IPS-18c (cell line): ENCODE measurements around the gene CXCL1.

Experiments
- H3K4me3 ChIP-seq: 2 replicates; pipeline ENCODE4 v1.7.0; 2013; ENCODE audit warnings: low read depth, mild to moderate bottlenecking, low read length, moderate library complexity; ENCODE audit not compliant: insufficient read depth
- H3K9me3 ChIP-seq: one replicate; pipeline ENCODE4 v1.6.1; 2013; ENCODE audit warnings: mild to moderate bottlenecking, low read length, moderate library complexity; ENCODE audit not compliant: control insufficient read depth, insufficient read depth

The CXCL1 gene

DNA sequence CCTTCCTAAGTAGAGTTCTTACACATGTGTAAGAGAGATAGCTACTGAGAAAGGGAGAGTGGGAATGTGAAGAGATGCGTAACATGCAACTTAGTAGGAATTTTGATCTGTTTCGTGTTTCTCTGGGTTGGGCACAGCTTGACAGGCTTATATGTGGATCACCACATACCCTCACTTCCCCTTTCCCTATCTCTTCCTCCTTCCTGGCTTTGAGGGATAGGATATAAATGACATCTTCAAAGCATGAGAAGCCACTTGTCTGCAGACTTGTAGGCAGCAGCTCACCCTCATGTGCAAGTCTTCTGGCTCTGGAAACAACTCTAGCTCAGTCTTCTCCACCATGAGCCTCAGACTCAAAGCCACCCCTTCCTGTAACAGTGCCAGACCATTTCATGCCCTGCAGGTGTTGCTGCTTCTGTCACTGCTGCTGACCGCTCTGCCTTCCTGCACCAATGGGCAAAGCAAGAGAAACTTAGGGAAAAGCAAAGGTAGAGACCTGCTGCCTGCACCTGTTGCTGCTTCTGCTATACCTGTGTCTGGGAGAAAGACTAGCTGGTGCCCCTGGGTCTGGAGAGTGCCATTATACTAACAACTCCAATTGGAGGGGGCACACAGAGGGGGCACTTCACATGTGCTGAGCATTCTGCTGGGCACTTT lies 21.5 kb upstream of the CXCL1 start:
- H3K9me3 ChIP-seq: no peaks in the 10 kb centered on the region
- no peak overlapping the region for H3K4me3 ChIP-seq

DNA sequence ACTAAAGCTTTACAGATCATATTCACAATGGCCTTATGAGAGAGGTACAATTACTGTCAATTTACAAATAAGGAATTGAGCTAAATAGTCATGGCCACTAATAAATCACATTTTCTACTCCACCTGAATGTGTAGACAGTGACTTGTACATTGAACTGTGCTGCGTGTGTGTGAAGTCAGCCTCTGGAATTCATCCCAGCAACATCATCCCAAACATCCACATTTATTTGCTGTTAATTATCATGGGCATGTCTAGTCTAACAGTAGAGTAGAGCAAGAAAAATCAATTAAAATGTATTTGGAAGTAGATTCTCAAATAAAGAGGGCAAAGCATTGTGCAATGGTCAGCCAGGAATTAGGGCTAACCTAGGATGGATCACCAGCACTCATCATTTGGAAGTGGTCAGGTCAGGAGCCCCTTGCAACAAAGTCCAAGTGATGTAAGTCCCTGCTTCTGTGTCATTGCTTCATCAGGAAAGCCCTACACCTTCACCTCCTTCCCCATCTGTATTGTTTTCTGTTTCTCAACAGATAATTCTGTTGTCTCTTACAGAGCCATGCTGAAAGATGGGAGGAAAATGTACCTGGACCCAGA lies 20.9 kb upstream of the CXCL1 start:
- H3K9me3 ChIP-seq: no peaks in the 10 kb centered on the region
- no peak overlapping the region for H3K4me3 ChIP-seq

- Histone ChIP-seq H3K4me3 (no peak overlapping the region), H3K9me3 (no peaks in the 10 kb centered on the region)
Observed at GRCh38 chr4:73850261-73850970, 18.8 kb upstream of the CXCL1 start.

- H3K9me3 ChIP-seq: no peaks in the 10 kb centered on the region
- no peak overlapping the region for H3K4me3 ChIP-seq
Observed at GRCh38 chr4:73851293-73851692, 17.9 kb upstream of the CXCL1 start.

DNA sequence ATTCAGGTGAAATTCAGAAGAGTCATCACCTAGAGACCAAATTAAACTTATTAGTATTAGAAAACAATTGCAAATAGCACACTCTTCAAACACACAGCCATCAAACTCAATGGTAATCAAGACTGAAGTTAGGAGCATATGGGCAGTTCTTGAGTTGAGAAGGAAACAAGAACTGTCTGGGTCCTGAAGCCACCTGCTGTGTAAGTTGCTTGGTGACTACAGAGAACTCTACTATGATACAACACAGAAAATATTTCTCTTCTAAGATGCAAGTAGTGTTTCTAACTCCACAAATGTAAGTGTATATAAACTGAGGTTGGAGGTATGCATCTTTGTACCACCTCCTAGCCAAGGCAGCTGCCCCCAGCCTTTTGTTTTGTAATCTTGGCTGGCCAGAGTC lies 16.4 kb upstream of the CXCL1 start:
- Histone ChIP-seq H3K4me3 (no peak overlapping the region), H3K9me3 (no peaks in the 10 kb centered on the region)

DNA sequence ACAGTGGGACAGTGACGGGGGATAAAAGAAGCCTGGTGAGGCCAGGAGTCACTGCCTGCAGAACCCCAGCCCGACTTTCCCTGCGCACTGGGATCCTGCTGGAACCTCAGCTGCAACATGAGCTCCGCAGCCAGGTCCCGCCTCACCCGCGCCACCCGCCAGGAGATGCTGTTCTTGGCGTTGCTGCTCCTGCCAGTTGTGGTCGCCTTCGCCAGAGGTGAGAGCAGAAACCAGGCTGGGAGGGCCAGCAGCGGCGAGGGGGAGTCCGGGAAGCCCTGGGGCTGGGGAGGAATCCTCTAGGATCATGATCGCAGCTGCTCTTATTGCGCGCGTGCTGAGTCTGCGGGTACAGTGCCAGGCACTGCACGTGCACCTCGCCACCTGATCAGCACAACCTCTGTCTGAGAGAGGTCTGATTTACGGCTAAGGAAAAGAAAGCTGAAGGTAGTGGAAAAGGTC lies 15.9 kb upstream of the CXCL1 start, which contains the start of gene PF4V1:
Gene PF4V1, plus strand, starts transcription at position 51 of the 459 bp plus-strand sequence. Its CDS starts 67 bp downstream, at position 118.
- Histone ChIP-seq H3K4me3 (no peak within 1 kb of the TSS), H3K9me3 (no peaks in the 10 kb centered on the region)

DNA sequence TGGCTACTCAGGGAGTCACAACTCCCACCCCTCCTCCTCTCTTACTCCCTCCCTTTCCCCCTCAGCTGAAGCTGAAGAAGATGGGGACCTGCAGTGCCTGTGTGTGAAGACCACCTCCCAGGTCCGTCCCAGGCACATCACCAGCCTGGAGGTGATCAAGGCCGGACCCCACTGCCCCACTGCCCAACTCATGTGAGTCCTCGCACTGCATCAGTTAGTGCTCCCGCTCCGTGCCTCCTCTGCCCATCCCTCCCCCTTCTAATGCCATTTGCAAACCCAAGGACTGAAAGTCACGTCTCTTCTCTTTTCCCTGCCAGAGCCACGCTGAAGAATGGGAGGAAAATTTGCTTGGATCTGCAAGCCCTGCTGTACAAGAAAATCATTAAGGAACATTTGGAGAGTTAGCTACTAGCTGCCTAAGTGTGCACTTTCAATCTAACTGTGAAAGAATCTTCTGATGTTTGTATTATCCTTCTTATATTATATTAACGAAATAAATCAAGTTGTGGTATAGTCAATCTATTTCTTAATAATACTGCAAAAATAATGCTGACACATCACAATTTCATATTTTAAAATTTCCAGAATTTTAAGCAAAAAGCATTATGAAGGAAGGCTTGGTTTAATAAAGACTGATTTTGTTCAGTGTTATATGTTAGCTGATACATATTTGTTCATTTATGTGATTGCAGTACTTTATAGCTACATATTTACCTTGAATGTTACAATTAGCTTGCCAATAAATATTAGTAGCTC lies 15.3 kb upstream of the CXCL1 start:
- Histone ChIP-seq H3K9me3 (no peaks in the 10 kb centered on the region), H3K4me3 (no peak overlapping the region)

DNA sequence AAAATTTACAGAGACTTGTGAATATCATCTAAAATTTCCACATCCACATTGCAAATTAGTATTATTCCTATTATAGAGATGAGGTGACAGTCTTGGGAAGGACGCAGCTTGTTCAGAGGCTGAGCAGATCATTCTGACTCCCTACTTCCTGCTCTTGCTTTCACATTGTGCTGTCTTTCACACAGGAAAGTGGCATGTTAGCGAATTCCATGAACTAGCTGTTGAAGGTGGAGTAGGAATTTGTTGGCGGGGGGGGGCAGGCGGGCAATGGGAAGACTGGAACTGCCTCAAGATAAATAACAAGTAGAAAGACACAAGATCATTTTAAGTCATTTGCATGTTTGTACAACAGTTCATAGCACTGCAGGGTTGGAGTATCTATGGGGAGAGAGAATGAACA lies 13.8 kb upstream of the CXCL1 start:
- no peaks in the 10 kb centered on the region for H3K9me3 ChIP-seq
- no peak overlapping the region for H3K4me3 ChIP-seq

GRCh38 chr4:73856518-73856917 lies 12.7 kb upstream of the CXCL1 start:
- Histone ChIP-seq H3K9me3 (no peaks in the 10 kb centered on the region), H3K4me3 (no peak overlapping the region)

GRCh38 chr4:73859614-73860088 lies 9.5 kb upstream of the CXCL1 start:
- H3K4me3 ChIP-seq: no peak overlapping the region
- no peaks in the 10 kb centered on the region for H3K9me3 ChIP-seq

- H3K9me3 ChIP-seq: no peaks in the 10 kb centered on the region
- H3K4me3 ChIP-seq: no peak overlapping the region
Observed at GRCh38 chr4:73860181-73860580, 9.0 kb upstream of the CXCL1 start.

DNA sequence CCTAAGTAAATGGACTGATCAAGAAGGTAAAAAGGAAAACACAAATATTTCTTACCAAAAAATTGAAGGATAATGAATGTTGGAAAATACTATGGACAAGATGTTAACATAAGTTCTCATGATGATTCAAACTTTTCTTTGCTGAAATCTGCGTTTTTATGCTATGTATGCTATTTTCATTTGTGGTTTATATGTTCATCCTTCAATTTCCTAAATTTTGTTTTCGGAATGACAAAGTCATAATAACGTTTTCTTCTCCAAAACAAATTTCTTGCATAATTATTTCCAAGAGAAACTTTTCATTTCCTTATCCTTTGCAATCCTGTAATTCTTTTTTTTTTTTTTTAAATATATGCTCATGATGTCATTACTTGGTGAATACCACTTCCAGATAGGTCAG lies 8.3 kb upstream of the CXCL1 start:
- Histone ChIP-seq H3K4me3 (no peak overlapping the region), H3K9me3 (no peaks in the 10 kb centered on the region)

DNA sequence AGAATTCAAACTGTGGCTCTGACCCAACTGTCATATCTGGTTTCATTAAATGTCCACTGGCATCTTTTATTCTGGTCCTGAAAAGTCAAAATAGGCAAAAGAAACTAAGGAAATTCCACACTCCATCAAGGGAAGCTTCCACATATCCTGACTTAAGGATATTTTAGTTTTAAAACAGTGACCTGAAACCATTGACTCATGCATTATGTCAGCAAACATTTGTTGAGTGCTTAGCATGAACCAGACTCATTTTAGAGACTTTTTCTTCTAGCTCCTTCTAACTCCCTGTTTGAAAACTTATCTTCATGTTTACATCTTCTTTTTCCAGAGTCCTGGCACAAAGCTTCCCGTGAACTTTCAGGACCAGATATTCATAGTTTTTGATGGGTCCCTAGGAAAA lies 6.9 kb upstream of the CXCL1 start:
- no peaks in the 10 kb centered on the region for H3K9me3 ChIP-seq

DNA sequence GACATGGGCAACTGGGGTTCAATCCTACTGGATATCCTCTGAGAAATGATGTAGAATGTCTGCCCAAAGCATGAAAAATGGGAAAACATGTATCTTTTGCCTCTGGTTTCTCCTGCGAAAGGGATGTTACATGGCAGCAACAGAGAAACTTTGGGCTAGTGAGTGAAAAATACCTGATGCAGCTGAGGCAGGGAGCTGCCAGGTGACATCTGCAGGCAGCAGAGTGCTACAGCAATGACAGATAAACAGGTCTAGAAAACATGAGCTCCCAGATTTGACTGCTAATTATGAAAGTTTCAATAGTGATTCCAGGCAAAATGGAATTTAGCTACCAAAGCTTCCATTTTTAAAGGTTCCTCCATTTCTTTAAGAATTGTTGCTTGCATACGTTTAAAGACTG lies 4.8 kb upstream of the CXCL1 start:
- H3K9me3 ChIP-seq: no peaks in the 10 kb centered on the region
- H3K4me3 ChIP-seq: no peak overlapping the region

More for the DNA sequence above, 6.9 kb upstream of the CXCL1 start:
- H3K4me3 ChIP-seq: no peak overlapping the region

DNA sequence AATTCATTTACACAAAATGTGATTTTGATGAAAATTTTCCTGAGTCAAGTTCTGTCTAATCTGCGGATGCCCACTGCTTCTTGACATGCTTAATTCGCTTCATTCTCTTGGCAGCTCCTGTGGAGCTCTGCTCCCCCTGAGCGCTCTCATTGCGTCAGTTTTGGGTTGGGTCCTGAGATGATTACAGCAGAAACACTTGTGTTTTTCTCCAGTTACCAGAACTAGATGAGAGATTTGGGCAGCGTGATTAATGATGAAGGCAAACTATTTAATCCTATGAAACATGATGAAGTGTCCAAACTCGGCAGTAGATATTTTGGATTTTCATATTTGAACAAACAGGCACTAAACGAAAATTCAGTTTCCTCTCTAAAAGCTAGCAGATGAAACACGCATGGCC lies 4.2 kb upstream of the CXCL1 start:
- H3K4me3 ChIP-seq: no peak overlapping the region

DNA sequence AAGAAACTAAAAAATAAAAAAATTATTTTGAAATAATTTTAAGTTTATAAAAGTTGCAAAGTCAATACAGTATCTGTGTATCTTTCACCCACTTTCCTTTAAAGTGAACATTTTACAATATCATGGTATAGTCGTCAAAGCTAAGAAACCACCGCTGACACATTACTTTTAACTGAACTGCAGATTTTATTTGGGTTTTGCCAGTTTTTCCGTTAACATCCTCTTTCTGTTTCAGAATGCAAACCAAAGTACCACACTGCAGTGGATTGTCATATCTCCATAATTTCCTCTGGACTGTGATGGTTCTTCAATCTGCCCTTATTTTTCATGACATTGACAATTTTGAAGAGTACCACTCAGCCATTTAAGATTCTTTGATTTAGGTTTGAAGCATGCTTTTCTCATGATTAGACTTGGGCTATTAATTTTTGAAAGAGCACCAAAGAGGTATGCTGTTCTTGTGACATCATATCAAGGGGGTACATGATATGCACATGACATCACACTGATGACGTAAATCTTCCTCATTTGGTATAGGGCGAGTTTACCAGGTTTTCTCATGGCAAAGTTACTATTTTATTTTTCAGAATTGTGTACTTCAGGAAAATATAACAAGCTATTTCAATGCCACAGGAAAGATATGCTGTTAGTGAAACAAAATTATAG lies 3.6 kb upstream of the CXCL1 start:
- Histone ChIP-seq H3K9me3 (no peaks in the 10 kb centered on the region), H3K4me3 (no peak overlapping the region)

More for the DNA sequence above, 4.2 kb upstream of the CXCL1 start:
- H3K9me3 ChIP-seq: no peaks in the 10 kb centered on the region

DNA sequence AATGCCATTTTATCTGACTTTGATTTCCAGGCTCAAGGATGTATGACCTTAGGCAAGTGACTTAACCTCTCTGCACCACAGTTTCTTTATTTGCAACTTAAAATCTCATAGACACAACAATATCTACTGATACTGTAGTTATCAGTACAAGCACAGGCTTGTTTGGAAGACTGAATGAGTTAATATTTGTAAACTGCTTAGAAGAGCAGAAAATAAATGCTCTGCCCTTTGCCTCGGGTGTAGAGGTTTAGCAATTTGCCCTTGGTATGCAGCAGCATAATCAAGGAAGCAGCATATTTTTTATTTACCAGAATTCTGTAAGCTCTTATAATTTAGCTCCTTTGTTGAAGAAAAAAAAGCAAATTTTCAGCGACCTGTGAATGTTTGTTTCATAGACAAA lies 2.9 kb upstream of the CXCL1 start:
- Histone ChIP-seq H3K4me3 (no peak overlapping the region), H3K9me3 (no peaks in the 10 kb centered on the region)
